NCI-H526 (cell line): ENCODE results near the gene SPDYE3.
A peak's percentile ranks its signal among the peaks of the same experiment; 100 is the strongest.
"Not testable (repeated sequence)": the region's sequence is repeated elsewhere in the genome, so short reads cannot be mapped to it uniquely, and the experiment has no call there.

Experiments
- DNase-seq, 2 experiments: peaks; one replicate each; lab custom pipeline; 2025; lab: John Stamatoyannopoulos, UW

Gene SPDYE3

GRCh38 chr7:100349757-100350156, 42.3 kb downstream of the SPDYE3 start:
- DNase-seq: no peak

GRCh38 chr7:100351657-100352058, 44.2 kb downstream of the SPDYE3 start:
- no peak for DNase-seq

GRCh38 chr7:100352230-100352781, 44.8 kb downstream of the SPDYE3 start:
- DNase-seq: not testable (repeated sequence)

DNA sequence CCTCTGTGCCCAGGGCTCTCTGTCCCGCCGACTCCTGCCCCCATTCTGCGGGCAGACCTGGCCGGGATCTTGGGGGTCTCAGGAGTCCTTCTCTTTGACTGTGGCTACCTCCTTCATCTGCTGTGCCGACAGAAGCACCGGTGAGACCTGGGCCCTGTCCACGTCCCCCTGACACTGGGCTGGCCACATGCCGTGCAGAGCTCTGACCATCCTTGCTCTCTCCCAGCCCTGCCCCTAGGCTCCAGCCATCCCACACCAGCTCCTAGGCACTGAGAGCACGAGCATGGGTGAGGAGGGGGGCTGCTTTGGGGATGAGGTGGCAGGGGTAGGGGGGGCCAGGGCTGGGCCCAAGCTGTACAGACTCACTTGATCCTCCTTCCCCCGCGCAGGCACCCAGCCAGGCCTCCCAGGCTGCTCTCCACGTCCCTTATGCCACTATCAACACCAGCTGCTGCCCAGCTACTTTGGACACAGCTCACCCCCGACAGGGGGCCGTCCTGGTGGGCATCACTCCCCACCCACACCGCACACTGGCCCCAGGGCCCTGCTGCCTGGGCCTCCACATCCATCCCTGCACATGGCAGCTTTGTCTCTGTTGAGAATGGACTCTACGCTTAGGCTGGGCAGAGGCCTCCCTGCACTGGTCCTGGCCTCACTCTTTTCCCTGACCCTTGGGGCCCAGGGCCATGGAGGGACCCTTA, 45.6 kb downstream of the SPDYE3 start:
- no peak for DNase-seq

- DNase-seq: no peak
These were observed 46.3 kb downstream of the SPDYE3 start for GRCh38 chr7:100353685-100354330.

DNA sequence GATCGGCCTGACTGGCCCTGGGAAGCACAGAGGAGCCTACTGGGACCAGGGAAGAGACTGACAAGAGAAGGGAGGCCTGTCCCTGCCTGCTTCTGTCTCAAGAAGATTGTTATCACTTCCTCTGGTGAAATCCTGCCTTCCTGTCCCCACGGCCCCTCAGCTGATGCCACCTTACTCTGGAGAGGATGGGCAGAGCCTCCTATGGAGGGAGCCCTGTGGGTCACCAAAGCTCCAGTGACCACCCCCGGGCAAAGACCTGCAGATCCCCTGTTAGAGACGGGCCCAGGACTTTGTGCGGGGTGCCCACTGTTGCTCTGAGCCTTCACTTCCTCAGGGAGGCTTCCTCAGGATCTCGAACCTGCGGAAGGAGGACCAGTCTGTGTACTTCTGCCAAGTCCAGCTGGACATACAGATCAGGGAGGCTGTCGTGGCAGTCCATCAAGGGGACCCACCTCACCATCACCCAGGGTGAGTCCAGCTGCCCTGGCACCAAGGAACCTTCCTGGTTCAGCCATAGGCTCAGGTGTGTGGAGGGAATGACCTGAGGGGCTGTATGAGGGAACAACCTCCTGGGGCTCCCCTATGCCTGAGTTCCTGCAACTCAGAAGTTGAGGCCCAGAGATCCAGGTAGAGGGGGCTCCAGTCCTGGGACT, 49.0 kb downstream of the SPDYE3 start:
- no peak for DNase-seq

GRCh38 chr7:100357131-100357561, 49.6 kb downstream of the SPDYE3 start:
- DNase-seq: no peak

- no peak for DNase-seq
These were observed 50.7 kb downstream of the SPDYE3 start, which contains the start of gene PILRB for GRCh38 chr7:100358027-100358856. PILRB (plus strand) TSS chr7:100358117; CDS start chr7:100358303, 186 bp downstream.

- DNase-seq: no peak
These were observed 51.3 kb downstream of the SPDYE3 start for GRCh38 chr7:100358857-100359212.

- no peak for DNase-seq
These were observed 52.8 kb downstream of the SPDYE3 start for GRCh38 chr7:100360135-100360854.

- no peak for DNase-seq
These were observed 55.6 kb downstream of the SPDYE3 start for GRCh38 chr7:100363098-100363497.

DNA sequence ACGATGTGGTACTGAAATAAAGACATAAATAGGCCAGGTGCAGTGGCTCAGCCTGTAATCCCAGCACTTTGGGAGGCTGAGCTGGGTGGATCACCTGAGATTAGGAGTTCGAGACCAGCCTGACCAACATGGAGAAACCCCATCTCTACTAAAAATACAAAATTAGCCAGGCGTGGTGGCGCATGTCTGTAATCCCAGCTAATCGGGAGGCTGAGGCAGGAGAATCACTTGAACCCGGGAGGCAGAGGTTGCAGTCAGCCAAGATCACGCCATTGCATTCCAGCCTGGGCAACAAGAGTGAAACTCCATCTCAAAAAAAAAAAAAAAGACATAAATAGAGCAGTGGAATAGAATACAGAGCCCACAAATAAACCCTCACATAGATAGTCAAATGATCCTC, 56.3 kb downstream of the SPDYE3 start:
- DNase-seq: not testable (repeated sequence)

DNA sequence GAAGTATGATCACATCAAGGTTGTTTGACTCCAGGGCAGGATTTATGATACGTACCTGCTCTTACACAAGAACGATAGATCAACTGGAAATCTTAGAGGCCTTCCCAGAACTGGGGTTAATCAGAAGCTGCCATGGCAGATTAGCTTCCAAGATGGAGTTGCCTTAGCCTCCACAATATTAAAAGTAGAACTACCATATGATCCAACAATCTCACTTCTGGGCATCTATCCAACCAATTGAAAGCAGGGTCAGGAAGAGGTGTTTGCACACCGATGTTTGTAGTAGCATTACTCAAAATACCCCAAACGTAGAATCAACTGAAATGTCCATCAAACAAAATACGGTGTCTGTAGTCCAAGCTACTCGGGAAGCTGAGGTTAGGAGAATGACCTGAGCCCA, 57.0 kb downstream of the SPDYE3 start:
- DNase-seq: no peak

DNA sequence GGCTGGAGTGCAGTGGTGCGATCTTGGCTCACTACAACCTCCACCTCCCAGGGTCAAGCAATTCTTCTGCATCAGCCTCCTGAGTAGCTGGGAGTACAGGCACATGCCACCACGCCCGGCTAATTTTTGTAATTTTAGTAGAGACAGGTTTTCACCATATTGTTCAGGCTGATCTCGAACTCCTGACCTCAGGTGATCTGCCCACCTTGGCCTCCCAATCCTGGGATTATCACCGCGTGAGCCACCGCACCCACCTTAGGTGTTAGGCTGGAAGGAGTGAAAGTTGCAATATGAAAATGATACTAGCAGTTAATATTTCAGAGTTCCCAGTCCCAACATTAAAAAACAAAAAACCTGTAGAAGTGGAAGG, 58.5 kb downstream of the SPDYE3 start:
- not testable (repeated sequence) for DNase-seq

- no peak for DNase-seq
These were observed 59.1 kb downstream of the SPDYE3 start for GRCh38 chr7:100366411-100367250.

GRCh38 chr7:100367251-100367620, 59.7 kb downstream of the SPDYE3 start:
- no peak for DNase-seq

DNA sequence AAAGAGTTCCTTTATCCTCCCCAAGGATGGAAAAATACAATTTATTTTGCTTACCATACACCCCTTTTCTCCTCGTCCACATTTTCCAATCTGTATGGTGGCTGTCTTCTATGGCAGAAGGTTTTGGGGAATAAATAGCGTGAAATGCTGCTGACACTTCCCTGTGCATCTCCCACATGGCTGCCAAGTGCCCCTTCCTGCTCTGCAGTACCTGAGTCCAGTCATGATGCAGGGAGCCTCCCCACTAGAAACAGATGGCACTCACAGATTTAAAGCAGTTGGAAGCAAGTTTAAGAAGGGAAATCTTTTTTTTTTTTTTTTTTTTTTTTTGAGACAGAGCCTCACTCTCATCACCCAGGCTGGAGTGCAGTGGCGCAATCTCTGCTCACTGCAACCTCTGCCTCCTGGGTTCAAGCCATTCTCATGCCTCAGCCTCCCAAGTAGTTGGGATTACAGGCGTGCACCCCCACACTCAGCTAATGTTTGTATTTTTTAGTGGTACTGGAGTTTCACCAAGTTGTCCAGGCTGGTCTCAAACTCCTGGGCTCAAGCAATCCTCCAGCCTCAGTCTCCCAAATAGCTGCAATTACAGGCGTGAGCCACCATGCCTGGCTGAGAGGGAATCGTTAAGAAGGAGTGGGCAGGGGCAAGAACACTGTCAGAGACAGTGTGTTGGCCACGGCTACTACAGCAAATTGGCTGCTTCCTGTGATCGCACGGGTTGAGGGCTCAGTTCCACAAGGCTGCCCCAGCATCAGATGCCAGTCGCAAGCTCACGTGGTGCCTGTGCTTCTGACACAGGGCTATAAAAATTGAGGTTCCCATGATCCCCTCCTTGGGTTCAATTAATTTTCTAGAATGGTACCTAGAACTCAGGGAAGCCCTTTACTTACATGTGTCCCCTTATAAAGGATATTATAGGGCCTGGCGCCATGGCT, 60.4 kb downstream of the SPDYE3 start:
- DNase-seq: no peak

- DNase-seq: no peak
These were observed 61.6 kb downstream of the SPDYE3 start for GRCh38 chr7:100369105-100369504.

DNA sequence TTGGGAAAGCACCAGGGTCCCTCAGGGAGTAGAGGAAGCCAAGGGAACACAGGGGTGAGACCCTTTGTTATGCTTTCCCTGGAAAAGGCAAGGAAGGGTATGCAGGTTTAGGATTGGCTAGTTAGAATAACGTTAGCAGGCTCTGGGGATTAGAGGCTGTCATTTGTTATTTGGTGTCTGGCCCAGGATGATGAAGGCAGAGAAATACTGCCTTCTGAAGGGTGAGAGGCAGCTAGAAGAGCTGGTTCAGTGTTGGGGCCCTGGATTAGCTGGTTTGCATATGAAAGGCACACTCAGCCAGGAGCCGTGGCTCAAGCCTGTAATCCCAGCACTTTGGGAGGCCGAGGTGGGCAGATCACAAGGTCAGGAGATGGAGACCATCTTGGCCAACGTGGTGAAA, 62.8 kb downstream of the SPDYE3 start:
- DNase-seq: peak in 1 of 2 experiments; percentile 42
